HUES64 (cell line): ENCODE data around the gene MSRB1.

ENCODE experiments used
- H3K27ac ChIP-seq: 2 replicates; pipeline ENCODE4 v1.7.0; 2013; ENCODE audit warnings: low read depth, low read length, inconsistent platforms
- H3K27me3 ChIP-seq: 2 replicates; pipeline ENCODE4 v1.6.1; 2013; ENCODE audit warnings: mild to moderate bottlenecking, low read length; ENCODE audit not compliant: insufficient read depth
- H3K36me3 ChIP-seq: 2 replicates; pipeline ENCODE4 v1.6.1; 2013; ENCODE audit warnings: mild to moderate bottlenecking, low read length; ENCODE audit not compliant: insufficient read depth
- H3K4me1 ChIP-seq: 2 replicates; pipeline ENCODE4 v1.6.1; 2013; ENCODE audit warnings: mild to moderate bottlenecking, low read length, moderate library complexity; ENCODE audit not compliant: insufficient read depth
- H3K4me3 ChIP-seq: 2 replicates; pipeline ENCODE4 v1.5.1; 2013; ENCODE audit warnings: mild to moderate bottlenecking, low read length, moderate library complexity
- H3K9ac ChIP-seq: 2 replicates; pipeline ENCODE4 v1.6.1; 2013; ENCODE audit warnings: mild to moderate bottlenecking, low read depth, low read length
- H3K9me3 ChIP-seq: 2 replicates; pipeline ENCODE4 v1.6.1; 2013; ENCODE audit warnings: low read depth, low read length; ENCODE audit not compliant: insufficient read depth
- WGBS: fragments of 150-250, 120-280 bp; methylation state at CpG from one replicate; pipeline ENCODE4 v1.1.7; 2013; ENCODE audit warnings: missing lambda C conversion rate; 5-methylcytosine and 5-hydroxymethylcytosine counted together

The MSRB1 gene

GRCh38 chr16:1912215-1912543 is 30.8 kb downstream of the MSRB1 start:
- H3K4me1 ChIP-seq: peaks cover 20% of the 10 kb centered on the region
- no peaks in the 10 kb centered on the region for H3K36me3 ChIP-seq
- 92% methylated on average over 17 of the region's 17 CpGs for WGBS
- no peak overlapping the region for H3K9ac ChIP-seq
- no peak overlapping the region for H3K4me3 ChIP-seq
- no peak overlapping the region for H3K27ac ChIP-seq
- H3K9me3 ChIP-seq: no peaks in the 10 kb centered on the region
- H3K27me3 ChIP-seq: peaks cover 46% of the 10 kb centered on the region

GRCh38 chr16:1911467-1912214 is 31.4 kb downstream of the MSRB1 start:
- Histone ChIP-seq H3K9ac (no peak overlapping the region), H3K4me1 (peaks cover 15% of the 10 kb centered on the region), H3K27me3 (peaks cover 46% of the 10 kb centered on the region), H3K27ac (no peak overlapping the region), H3K36me3 (no peaks in the 10 kb centered on the region), H3K9me3 (no peaks in the 10 kb centered on the region), H3K4me3 (no peak overlapping the region)
- WGBS: 95% methylated on average over 59 of the region's 59 CpGs

- H3K9ac ChIP-seq: no peak overlapping the region
- H3K9me3 ChIP-seq: no peaks in the 10 kb centered on the region
- no peak overlapping the region for H3K27ac ChIP-seq
- no peaks in the 10 kb centered on the region for H3K36me3 ChIP-seq
- H3K4me3 ChIP-seq: no peak overlapping the region
- 92% methylated on average over 17 of the region's 18 CpGs for WGBS
- H3K27me3 ChIP-seq: peaks cover 30% of the 10 kb centered on the region
- peaks cover 9% of the 10 kb centered on the region; the same call in 1 of the 2 replicates for H3K4me1 ChIP-seq
Observed at GRCh38 chr16:1909561-1910231, 33.3 kb downstream of the MSRB1 start.

- Histone ChIP-seq H3K4me3 (no peak overlapping the region), H3K9ac (no peak overlapping the region), H3K9me3 (no peaks in the 10 kb centered on the region), H3K4me1 (peaks cover 5% of the 10 kb centered on the region; the same call in 1 of the 2 replicates), H3K36me3 (no peaks in the 10 kb centered on the region), H3K27ac (no peak overlapping the region), H3K27me3 (peaks cover 23% of the 10 kb centered on the region)
- 85% methylated on average over 9 of the region's 9 CpGs for WGBS
Observed at GRCh38 chr16:1908983-1909382, 34.0 kb downstream of the MSRB1 start.

GRCh38 chr16:1908184-1908583 is 34.8 kb downstream of the MSRB1 start:
- H3K9ac ChIP-seq: no peak overlapping the region
- no peaks in the 10 kb centered on the region for H3K9me3 ChIP-seq
- peaks cover 15% of the 10 kb centered on the region for H3K27me3 ChIP-seq
- no peak overlapping the region for H3K27ac ChIP-seq
- 72% methylated on average over 17 of the region's 17 CpGs for WGBS
- no peaks in the 10 kb centered on the region for H3K36me3 ChIP-seq
- H3K4me1 ChIP-seq: no peaks in the 10 kb centered on the region
- no peak overlapping the region for H3K4me3 ChIP-seq

GRCh38 chr16:1907226-1907860 is 35.7 kb downstream of the MSRB1 start:
- H3K27me3 ChIP-seq: peaks cover 14% of the 10 kb centered on the region
- no peak overlapping the region for H3K4me3 ChIP-seq
- no peaks in the 10 kb centered on the region for H3K9me3 ChIP-seq
- no peak overlapping the region for H3K9ac ChIP-seq
- H3K27ac ChIP-seq: no peak overlapping the region
- no peaks in the 10 kb centered on the region for H3K36me3 ChIP-seq
- WGBS: 86% methylated on average over 17 of the region's 17 CpGs
- H3K4me1 ChIP-seq: no peaks in the 10 kb centered on the region

- H3K4me3 ChIP-seq: no peak overlapping the region
- H3K4me1 ChIP-seq: no peaks in the 10 kb centered on the region
- no peaks in the 10 kb centered on the region for H3K36me3 ChIP-seq
- H3K9ac ChIP-seq: no peak overlapping the region
- H3K27ac ChIP-seq: no peak overlapping the region
- peaks cover 14% of the 10 kb centered on the region for H3K27me3 ChIP-seq
- 82% methylated on average over 5 of the region's 5 CpGs for WGBS
- H3K9me3 ChIP-seq: no peaks in the 10 kb centered on the region
Observed at GRCh38 chr16:1906846-1907165, 36.2 kb downstream of the MSRB1 start.

- WGBS: 77% methylated on average over 31 of the region's 31 CpGs
- Histone ChIP-seq H3K4me3 (no peak overlapping the region), H3K4me1 (no peaks in the 10 kb centered on the region), H3K27ac (no peak overlapping the region), H3K9me3 (no peaks in the 10 kb centered on the region), H3K9ac (no peak overlapping the region), H3K36me3 (no peaks in the 10 kb centered on the region), H3K27me3 (peaks cover 14% of the 10 kb centered on the region)
Observed at GRCh38 chr16:1906055-1906845, 36.7 kb downstream of the MSRB1 start.

- Histone ChIP-seq H3K4me1 (no peaks in the 10 kb centered on the region), H3K9ac (no peak overlapping the region)
- 90% methylated on average over 22 of the region's 22 CpGs for WGBS
Observed at GRCh38 chr16:1903845-1904840, 38.9 kb downstream of the MSRB1 start.

GRCh38 chr16:1903220-1903574 is 39.8 kb downstream of the MSRB1 start:
- peaks cover 14% of the 10 kb centered on the region for H3K27me3 ChIP-seq
- no peaks in the 10 kb centered on the region for H3K9me3 ChIP-seq
- H3K4me1 ChIP-seq: no peaks in the 10 kb centered on the region
- no peak overlapping the region for H3K4me3 ChIP-seq
- 83% methylated on average over 13 of the region's 13 CpGs for WGBS
- no peaks in the 10 kb centered on the region for H3K36me3 ChIP-seq
- H3K9ac ChIP-seq: no peak overlapping the region
- H3K27ac ChIP-seq: no peak overlapping the region

More at GRCh38 chr16:1903845-1904840, 38.9 kb downstream of the MSRB1 start:
- H3K4me3 ChIP-seq: no peak overlapping the region
- H3K27me3 ChIP-seq: peaks cover 14% of the 10 kb centered on the region
- no peaks in the 10 kb centered on the region for H3K36me3 ChIP-seq
- H3K27ac ChIP-seq: no peak overlapping the region
- H3K9me3 ChIP-seq: no peaks in the 10 kb centered on the region
